ENCODE results near the gene CACNA2D1.

- no peak for TF ChIP-seq POLR2A (IDR thresholded peaks at IDR 0.05)
- no peak for TF ChIP-seq CTCF (IDR thresholded peaks at IDR 0.05)
- TF ChIP-seq EP300 (IDR thresholded peaks at IDR 0.05), result no peak
Measured at GRCh38 chr7:82362129-82362706, 81.4 kb downstream of the CACNA2D1 start.
